ENCODE data around the gene MACROD2.

Gene MACROD2

DNA sequence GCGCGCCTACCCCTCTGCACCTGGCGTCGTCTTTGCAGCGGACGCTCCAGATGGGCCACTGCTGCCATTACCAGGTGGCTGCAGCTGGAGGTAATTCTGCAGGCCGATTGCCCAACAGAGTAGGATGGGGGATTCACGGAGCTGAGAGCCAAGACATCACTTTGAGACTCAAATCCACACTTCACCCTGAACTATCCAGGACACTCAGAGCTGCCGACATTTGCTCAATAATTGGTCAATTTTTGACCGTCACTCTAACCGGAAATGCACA lies 1037.0 kb downstream of the MACROD2 start:
- Histone ChIP-seq H3K9me3 (ENCODE audit: control insufficient read depth, insufficient read depth, low read depth, low read length) (no peaks in the 10 kb centered on the region), H3K4me1 (ENCODE audit: control insufficient read depth, insufficient read depth, low read length) (peaks cover 10% of the 10 kb centered on the region), H3K27ac (ENCODE audit: extremely low read depth, low read depth, low read length) (no peak overlapping the region), H3K36me3 (ENCODE audit: control insufficient read depth in 2 of 2, insufficient read depth in 1 of 2, low read length in 2 of 2) (no peaks in the 10 kb centered on the region), H3K4me3 (ENCODE audit: low read depth, low read length) (no peak overlapping the region)
- TF ChIP-seq ZNF555 (tag by site-specific recombination; conservative IDR thresholded peaks at IDR 0.05) (no peak), ZBTB1 (tag by site-specific recombination; IDR thresholded peaks at IDR 0.05) (no peak), ZNF521 (tag by site-specific recombination; IDR thresholded peaks at IDR 0.05) (no peak), ZNF366 (tag by site-specific recombination; conservative IDR thresholded peaks at IDR 0.05) (no peak), ZNF184 (tag by site-specific recombination; IDR thresholded peaks at IDR 0.05) (no peak), ZNF830 (tag by site-specific recombination; IDR thresholded peaks at IDR 0.05; ENCODE audit: low read depth) (no peak), ZNF266 (tag by site-specific recombination; IDR thresholded peaks at IDR 0.05; ENCODE audit: low read depth) (no peak), YY1 (tag by site-specific recombination; IDR thresholded peaks at IDR 0.05) (no peak)
- TF ChIP-seq, protein P1, sequence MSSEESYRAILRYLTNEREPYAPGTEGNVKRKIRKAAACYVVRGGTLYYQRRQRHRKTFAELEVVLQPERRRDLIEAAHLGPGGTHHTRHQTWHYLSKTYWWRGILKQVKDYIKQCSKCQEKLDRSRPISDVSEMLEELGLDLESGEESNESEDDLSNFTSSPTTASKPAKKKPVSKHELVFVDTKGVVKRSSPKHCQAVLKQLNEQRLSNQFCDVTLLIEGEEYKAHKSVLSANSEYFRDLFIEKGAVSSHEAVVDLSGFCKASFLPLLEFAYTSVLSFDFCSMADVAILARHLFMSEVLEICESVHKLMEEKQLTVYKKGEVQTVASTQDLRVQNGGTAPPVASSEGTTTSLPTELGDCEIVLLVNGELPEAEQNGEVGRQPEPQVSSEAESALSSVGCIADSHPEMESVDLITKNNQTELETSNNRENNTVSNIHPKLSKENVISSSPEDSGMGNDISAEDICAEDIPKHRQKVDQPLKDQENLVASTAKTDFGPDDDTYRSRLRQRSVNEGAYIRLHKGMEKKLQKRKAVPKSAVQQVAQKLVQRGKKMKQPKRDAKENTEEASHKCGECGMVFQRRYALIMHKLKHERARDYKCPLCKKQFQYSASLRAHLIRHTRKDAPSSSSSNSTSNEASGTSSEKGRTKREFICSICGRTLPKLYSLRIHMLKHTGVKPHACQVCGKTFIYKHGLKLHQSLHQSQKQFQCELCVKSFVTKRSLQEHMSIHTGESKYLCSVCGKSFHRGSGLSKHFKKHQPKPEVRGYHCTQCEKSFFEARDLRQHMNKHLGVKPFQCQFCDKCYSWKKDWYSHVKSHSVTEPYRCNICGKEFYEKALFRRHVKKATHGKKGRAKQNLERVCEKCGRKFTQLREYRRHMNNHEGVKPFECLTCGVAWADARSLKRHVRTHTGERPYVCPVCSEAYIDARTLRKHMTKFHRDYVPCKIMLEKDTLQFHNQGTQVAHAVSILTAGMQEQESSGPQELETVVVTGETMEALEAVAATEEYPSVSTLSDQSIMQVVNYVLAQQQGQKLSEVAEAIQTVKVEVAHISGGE (tag by site-specific recombination; conservative IDR thresholded peaks at IDR 0.05; ENCODE audit: low read depth) = no peak
- TF ChIP-seq, protein P2, sequence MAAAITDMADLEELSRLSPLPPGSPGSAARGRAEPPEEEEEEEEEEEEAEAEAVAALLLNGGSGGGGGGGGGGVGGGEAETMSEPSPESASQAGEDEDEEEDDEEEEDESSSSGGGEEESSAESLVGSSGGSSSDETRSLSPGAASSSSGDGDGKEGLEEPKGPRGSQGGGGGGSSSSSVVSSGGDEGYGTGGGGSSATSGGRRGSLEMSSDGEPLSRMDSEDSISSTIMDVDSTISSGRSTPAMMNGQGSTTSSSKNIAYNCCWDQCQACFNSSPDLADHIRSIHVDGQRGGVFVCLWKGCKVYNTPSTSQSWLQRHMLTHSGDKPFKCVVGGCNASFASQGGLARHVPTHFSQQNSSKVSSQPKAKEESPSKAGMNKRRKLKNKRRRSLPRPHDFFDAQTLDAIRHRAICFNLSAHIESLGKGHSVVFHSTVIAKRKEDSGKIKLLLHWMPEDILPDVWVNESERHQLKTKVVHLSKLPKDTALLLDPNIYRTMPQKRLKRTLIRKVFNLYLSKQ (tag by site-specific recombination; IDR thresholded peaks at IDR 0.05; ENCODE audit: borderline replicate concordance) = no peak
- TF ChIP-seq, protein P3, sequence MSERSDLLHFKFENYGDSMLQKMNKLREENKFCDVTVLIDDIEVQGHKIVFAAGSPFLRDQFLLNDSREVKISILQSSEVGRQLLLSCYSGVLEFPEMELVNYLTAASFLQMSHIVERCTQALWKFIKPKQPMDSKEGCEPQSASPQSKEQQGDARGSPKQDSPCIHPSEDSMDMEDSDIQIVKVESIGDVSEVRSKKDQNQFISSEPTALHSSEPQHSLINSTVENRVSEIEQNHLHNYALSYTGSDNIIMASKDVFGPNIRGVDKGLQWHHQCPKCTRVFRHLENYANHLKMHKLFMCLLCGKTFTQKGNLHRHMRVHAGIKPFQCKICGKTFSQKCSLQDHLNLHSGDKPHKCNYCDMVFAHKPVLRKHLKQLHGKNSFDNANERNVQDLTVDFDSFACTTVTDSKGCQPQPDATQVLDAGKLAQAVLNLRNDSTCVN (tag by site-specific recombination; optimal IDR thresholded peaks at IDR 0.05) = no peak
- TF ChIP-seq, protein P4, sequence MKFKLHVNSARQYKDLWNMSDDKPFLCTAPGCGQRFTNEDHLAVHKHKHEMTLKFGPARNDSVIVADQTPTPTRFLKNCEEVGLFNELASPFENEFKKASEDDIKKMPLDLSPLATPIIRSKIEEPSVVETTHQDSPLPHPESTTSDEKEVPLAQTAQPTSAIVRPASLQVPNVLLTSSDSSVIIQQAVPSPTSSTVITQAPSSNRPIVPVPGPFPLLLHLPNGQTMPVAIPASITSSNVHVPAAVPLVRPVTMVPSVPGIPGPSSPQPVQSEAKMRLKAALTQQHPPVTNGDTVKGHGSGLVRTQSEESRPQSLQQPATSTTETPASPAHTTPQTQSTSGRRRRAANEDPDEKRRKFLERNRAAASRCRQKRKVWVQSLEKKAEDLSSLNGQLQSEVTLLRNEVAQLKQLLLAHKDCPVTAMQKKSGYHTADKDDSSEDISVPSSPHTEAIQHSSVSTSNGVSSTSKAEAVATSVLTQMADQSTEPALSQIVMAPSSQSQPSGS (tag by site-specific recombination; IDR thresholded peaks at IDR 0.05; ENCODE audit: low read depth) = no peak
- ChIA-PET CTCF (interaction anchor here (0.6 kb wide), 1 partner anchor 463 kb away, joined by 3 read pairs; no protein-coding TSS in a partner anchor), POLR2A (no interaction called here)

DNA sequence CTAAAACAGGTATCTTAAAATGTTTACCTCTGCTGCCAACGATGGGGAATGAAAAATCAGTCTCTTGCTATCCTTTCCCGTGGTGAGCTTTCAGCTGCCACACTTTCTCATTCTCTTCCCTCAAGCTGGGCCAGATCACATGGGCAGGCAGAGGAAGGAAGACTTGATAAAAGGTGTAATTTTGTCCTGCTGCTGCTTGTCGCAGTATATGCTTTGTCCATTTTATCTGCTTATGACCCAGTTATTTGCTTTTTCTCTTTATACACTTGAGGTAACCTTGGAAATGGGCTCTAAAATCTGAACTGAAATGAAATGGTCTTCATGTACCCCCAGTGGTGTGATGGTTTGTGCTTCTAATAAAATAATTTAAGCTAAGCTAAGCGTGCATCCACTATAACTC lies 1038.0 kb downstream of the MACROD2 start:
- Histone ChIP-seq H3K9me3 (ENCODE audit: control insufficient read depth, insufficient read depth, low read depth, low read length) (no peaks in the 10 kb centered on the region), H3K36me3 (ENCODE audit: control insufficient read depth in 2 of 2, insufficient read depth in 1 of 2, low read length in 2 of 2) (no peaks in the 10 kb centered on the region), H3K4me3 (ENCODE audit: low read depth, low read length) (no peak overlapping the region), H3K4me1 (ENCODE audit: control insufficient read depth, insufficient read depth, low read length) (peaks cover 10% of the 10 kb centered on the region), H3K27ac (ENCODE audit: extremely low read depth, low read depth, low read length) (no peak overlapping the region)
- POLR2A ChIA-PET = no interaction called here
- CTCF ChIA-PET = no interaction called here
- TF ChIP-seq REPIN1 (tag by site-specific recombination; IDR thresholded peaks at IDR 0.05; ENCODE audit: low read depth) = no peak
- TF ChIP-seq, protein P5, sequence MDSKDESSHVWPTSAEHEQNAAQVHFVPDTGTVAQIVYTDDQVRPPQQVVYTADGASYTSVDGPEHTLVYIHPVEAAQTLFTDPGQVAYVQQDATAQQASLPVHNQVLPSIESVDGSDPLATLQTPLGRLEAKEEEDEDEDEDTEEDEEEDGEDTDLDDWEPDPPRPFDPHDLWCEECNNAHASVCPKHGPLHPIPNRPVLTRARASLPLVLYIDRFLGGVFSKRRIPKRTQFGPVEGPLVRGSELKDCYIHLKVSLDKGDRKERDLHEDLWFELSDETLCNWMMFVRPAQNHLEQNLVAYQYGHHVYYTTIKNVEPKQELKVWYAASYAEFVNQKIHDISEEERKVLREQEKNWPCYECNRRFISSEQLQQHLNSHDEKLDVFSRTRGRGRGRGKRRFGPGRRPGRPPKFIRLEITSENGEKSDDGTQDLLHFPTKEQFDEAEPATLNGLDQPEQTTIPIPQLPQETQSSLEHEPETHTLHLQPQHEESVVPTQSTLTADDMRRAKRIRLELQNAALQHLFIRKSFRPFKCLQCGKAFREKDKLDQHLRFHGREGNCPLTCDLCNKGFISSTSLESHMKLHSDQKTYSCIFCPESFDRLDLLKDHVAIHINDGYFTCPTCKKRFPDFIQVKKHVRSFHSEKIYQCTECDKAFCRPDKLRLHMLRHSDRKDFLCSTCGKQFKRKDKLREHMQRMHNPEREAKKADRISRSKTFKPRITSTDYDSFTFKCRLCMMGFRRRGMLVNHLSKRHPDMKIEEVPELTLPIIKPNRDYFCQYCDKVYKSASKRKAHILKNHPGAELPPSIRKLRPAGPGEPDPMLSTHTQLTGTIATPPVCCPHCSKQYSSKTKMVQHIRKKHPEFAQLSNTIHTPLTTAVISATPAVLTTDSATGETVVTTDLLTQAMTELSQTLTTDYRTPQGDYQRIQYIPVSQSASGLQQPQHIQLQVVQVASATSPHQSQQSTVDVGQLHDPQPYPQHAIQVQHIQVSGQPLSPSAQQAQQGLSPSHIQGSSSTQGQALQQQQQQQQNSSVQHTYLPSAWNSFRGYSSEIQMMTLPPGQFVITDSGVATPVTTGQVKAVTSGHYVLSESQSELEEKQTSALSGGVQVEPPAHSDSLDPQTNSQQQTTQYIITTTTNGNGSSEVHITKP (tag by site-specific recombination; IDR thresholded peaks at IDR 0.05) = peak; percentile 87
